HEK293T (cell line): ENCODE data around the gene TAC3.

Experiments
- ARNT ChIP-seq: fragments of 450-650 bp; IDR thresholded peaks from 2 replicates; pipeline ENCODE4 v1.6.1; 2017; ENCODE audit warnings: mild to moderate bottlenecking
- BHLHE40 ChIP-seq: fragments of 450-650 bp; IDR thresholded peaks from 2 replicates; pipeline ENCODE4 v1.6.1; 2016; ENCODE audit warnings: mild to moderate bottlenecking, moderate library complexity, borderline replicate concordance
- FOXA1 ChIP-seq: fragments of 450-650 bp; IDR thresholded peaks from 2 replicates; pipeline ENCODE4 v1.6.1; 2016; ENCODE audit warnings: mild to moderate bottlenecking
- L3MBTL2 ChIP-seq: fragments of 450-650 bp; conservative IDR thresholded peaks from 2 replicates; pipeline ENCODE4 v1.6.1; 2016; ENCODE audit warnings: mild to moderate bottlenecking
- LEF1 ChIP-seq: fragments of 450-650 bp; IDR thresholded peaks from 2 replicates; pipeline ENCODE4 v1.6.1; 2017; ENCODE audit warnings: mild to moderate bottlenecking, borderline replicate concordance
- NFRKB ChIP-seq: fragments of 450-650 bp; IDR thresholded peaks from 2 replicates; pipeline ENCODE4 v1.6.1; 2016; ENCODE audit warnings: mild to moderate bottlenecking, moderate library complexity
- SP1 ChIP-seq: fragments of 450-650 bp; IDR thresholded peaks from 2 replicates; pipeline ENCODE4 v1.6.1; 2017
- TARDBP ChIP-seq: fragments of 450-650 bp; IDR thresholded peaks from 2 replicates; pipeline ENCODE4 v1.6.1; 2016

DNA sequence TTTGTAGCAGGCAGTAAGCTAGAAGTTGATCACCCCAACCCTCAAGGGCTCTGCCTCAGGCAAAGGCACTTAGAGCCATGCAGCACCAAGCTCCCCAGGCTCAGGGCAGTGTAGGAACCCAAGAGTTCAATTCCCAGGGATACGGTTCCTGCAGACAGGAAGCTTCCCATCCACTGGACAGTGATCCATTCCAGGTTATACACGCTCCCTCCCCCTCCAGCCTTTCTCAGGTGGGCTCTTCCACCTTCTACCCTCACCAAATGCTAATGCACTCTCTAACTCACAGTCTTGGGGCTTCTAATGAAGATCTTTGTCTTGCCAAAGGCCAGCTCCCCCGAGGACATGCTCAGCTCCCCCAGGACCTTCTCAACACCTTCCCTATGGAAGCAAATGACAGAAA lies 20.9 kb upstream of the TAC3 start:
- no peak for TF ChIP-seq NFRKB
- no peak for TF ChIP-seq FOXA1
- TF ChIP-seq LEF1 = no peak
- TF ChIP-seq BHLHE40 = no peak
- TF ChIP-seq ARNT = no peak
- no peak for TF ChIP-seq TARDBP
- no peak for TF ChIP-seq L3MBTL2
- TF ChIP-seq SP1 = no peak
